GM20000 (cell line): ENCODE data around the gene BATF3.

Source experiments
- DNase-seq: peaks from one replicate; pipeline ENCODE4 v3.0.0; 2012; ENCODE audit warnings: low spot score
- TF ChIP-seq, protein P1 (sequence below): IDR thresholded peaks from 2 replicates; pipeline ENCODE4 v1.5.1; 2012; ENCODE audit warnings: mild to moderate bottlenecking, control low read depth; ENCODE audit errors: extremely low read depth, missing control alignments

BATF3 gene

DNA sequence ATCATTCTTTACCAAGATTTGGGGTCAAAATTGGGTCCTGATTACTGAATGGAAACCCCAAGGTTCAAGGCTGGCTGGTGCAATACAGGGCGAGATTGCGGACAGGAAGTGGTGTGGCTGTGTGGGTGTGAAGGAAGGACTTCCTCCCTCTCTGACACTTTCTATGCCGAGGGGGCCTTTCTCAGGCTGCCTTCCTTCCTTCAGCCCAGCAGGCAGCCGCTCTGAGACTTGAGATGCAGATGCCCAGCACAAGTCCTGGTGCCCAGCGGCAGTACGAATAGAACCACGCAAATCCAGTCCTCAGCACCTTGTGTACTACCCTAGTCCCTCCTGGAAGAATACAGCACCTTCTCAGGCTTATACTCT is 16.3 kb downstream of the BATF3 start:
- TF ChIP-seq, protein P1, sequence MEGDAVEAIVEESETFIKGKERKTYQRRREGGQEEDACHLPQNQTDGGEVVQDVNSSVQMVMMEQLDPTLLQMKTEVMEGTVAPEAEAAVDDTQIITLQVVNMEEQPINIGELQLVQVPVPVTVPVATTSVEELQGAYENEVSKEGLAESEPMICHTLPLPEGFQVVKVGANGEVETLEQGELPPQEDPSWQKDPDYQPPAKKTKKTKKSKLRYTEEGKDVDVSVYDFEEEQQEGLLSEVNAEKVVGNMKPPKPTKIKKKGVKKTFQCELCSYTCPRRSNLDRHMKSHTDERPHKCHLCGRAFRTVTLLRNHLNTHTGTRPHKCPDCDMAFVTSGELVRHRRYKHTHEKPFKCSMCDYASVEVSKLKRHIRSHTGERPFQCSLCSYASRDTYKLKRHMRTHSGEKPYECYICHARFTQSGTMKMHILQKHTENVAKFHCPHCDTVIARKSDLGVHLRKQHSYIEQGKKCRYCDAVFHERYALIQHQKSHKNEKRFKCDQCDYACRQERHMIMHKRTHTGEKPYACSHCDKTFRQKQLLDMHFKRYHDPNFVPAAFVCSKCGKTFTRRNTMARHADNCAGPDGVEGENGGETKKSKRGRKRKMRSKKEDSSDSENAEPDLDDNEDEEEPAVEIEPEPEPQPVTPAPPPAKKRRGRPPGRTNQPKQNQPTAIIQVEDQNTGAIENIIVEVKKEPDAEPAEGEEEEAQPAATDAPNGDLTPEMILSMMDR: no peak

DNA sequence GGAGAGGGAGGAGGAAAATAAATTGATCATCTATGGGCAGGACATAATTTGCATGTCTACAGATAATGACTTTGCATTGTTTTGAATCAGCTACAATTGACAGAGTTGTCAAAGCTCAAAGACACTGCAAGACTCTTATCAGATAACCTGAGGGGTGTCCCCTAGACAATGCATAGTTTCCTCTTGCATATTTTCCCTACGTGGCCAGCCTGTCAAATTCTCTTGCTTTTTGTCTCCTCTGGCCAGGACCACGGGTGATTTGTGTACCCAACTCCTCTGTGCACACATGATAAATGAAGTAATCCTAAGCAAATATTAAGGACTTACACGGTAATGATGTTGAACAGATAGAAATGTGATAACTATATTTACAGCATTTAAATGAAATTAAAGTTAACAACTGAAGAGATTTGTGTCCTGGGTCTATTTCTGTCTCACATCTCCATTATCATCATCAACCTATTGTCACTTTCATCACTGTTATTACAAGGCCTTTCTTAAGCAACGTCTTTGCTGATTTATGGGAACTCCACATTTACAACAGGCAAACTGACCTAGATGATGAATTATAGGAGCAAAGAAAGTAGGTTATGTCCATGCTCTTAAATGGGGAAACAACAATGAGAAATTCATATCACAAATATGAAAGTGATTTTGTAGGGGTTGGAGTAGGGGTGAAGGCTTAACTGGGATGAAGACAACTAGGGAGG is 18.8 kb downstream of the BATF3 start:
- DNase-seq: no peak
- TF ChIP-seq, protein P1: no peak

More for the DNA sequence above, 16.3 kb downstream of the BATF3 start:
- DNase-seq: peak; percentile 81

DNA sequence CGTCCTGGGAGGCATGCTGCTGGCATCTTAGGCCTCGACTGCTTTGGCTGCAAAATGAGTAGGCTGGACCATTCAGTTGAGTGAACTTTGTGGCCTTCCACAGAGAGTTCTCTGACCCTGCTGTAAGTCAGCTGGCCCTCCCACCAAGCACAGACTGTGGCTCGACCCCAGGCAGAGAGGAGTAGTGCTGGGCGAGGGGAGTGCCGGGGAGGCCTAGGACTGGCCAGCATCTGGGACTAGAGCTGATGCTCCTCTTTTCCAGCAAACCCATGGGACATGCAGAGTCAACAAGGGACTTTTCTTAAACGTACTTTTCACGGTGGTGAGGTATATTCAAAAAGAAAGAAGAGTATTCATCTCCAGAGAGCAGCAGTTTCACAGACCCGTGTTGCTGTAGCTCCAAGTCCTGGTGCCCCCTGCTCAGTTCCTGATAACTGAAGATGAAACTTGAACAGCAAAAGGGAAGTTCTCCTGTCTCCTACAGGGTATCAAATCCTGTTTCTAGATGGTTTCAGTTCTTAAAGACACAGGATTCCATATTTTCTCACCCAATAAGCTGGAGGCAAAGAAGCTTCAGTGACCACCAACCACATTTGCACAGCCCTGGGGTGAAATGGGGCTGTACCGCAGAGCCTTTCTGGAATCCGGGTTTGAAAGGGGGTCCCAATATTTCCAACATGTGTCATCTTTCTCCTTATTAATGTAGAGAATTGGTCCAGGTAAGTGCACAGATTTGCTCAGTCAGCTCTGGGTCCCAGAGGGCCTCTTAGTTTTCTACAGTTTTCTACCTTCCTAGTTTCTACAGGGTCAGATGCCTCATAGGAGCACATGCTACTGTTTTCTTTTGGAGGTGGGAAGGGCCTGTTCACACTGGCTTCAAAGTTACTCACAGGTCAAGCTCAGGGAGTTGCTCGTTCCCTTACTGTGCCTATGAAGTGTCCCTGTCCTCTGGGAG is 20.9 kb downstream of the BATF3 start:
- TF ChIP-seq, protein P1: no peak
- DNase-seq: peak; percentile 70

DNA sequence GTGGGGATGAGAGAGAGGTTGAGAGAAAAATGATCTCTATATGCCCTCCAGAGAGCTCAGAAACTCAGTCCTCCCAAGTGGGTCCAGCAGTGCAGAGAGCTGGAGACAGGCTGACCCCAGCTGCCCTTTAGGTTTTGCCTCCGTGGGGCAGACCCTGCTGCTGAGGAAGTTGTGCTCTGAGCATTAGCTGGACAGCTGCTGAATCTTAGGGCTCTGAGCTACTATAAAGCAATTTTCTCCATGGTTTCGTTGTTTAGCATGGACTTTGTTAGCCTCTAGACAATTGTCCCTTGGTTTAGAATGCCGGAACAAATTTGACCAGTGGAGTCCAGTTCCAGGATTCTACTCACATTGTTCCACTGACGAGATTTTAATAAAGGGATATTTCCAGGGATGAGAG is 22.1 kb downstream of the BATF3 start:
- no peak for DNase-seq
- TF ChIP-seq, protein P1: no peak

DNA sequence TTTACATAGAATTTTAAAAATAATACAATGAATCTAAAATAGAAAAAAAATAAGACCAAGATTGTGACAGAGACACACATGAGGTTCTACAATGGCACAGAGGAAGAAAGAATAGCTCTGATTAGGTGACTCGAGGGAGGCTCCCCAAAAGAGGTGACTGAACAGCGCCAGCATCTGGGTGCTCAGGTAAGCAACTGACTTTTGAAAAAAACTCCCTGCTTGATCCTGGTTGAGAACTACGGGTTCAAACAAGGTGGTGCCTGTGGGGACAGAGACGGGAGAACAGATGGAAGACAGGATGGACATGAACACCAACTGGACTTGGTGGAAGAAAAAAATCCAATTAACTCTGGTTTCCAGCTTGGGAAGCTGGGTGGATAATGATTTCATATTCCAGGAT is 22.5 kb downstream of the BATF3 start:
- no peak for DNase-seq
- TF ChIP-seq, protein P1: no peak

DNA sequence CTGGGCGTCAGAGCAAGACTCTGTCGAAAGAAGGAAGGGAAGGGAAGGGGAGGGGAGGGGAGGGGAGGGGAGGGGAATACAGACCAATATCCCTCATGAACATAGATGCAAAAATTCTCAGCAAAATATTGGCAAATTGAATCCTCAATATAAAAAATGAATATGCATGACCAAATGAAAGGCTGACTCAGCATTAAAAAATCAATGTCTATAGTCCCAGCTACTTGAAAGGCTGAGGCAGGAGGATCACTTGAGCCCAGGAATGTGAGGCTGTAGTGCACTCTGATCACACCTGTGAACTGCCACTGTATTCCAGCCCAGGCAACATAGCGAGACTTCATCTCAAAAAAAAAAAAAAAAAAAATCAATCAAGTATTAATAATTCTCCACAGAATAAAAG is 24.0 kb downstream of the BATF3 start:
- no peak for DNase-seq
- TF ChIP-seq, protein P1: no peak

DNA sequence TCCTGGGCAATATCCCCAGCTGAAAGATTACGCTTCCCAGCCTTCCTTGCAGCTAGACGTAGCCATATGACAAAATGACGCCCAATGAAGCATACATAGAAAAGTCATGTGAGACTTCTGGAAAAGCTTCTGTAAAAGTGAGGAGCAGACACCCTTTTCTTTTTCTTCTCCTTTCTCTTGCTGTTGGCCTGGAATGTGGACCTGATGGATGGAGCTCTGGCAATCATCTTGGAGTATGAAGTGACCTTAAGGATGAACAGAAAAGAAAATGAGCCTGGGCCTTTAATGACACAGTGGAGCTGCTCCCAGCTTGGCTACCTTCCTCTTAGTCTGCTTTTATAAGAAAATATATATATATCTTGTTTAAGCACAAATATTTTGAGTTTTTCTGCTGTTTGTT is 24.8 kb downstream of the BATF3 start:
- DNase-seq: no peak
- TF ChIP-seq, protein P1: no peak
